ENCODE measurements around the gene PDE1C. TPM values are rescaled to one million over a fixed set of nuclear protein-coding genes. Genes with fewer than 3 reads are reported as not detected.

The PDE1C gene
- total and polyA plus RNA-seq, 2 donors (not counting 1 experiment from before 2014, with no cell fraction given): 0.52 TPM; not detected in 1

GRCh38 chr7:32116436-32116835 is 46.2 kb upstream of the PDE1C start:
- Histone ChIP-seq H3K36me3 (replicated peaks in 1 of 2; ENCODE audit: control extremely low read depth in 1 of 2, control insufficient read depth in 1 of 2, extremely low read depth in 1 of 2, insufficient read depth in 2 of 2, low read length in 1 of 2) (no peaks in the 10 kb centered on the region), H3K27ac (ENCODE audit: low read length in 2 of 2) (no peak overlapping the region), H2AFZ (ENCODE audit: insufficient read depth, low read depth, low read length, poor library complexity, severe bottlenecking) (no peak overlapping the region), H3K79me2 (ENCODE audit: control insufficient read depth, insufficient read depth, low read length) (no peaks in the 10 kb centered on the region), H3K4me1 (ENCODE audit: control insufficient read depth in 2 of 2, insufficient read depth in 2 of 2, low read length in 2 of 2) (no peaks in the 10 kb centered on the region), H3K27me3 (replicated peaks in 1 of 4; ENCODE audit: control extremely low read depth in 1 of 4, control insufficient read depth in 3 of 4, insufficient read depth in 4 of 4, low read length in 3 of 4) (peaks cover 0 to 4% (median 0%) of the 10 kb centered on the region in 4 experiments), H3K4me3 (ENCODE audit: control extremely low read depth in 1 of 5, extremely low read depth in 1 of 5, insufficient read depth in 1 of 5, low read depth in 2 of 5, low read length in 4 of 5) (no peak overlapping the region), H3K4me2 (replicated peaks; ENCODE audit: low read depth, low read length, poor library complexity, severe bottlenecking) (no peak overlapping the region), H3K9me3 (ENCODE audit: control extremely low read depth in 1 of 3, control insufficient read depth in 2 of 3, insufficient read depth in 1 of 3, low read length in 2 of 3) (peaks cover 0 to 11% (median 0%) of the 10 kb centered on the region in 3 donors), H3K9ac (ENCODE audit: low read length) (no peak overlapping the region), H4K20me1 (ENCODE audit: control insufficient read depth, insufficient read depth, low read length, poor library complexity, severe bottlenecking) (no peaks in the 10 kb centered on the region)
- DNase-seq (no peak), ATAC-seq (ENCODE audit: low read depth) (no peak)
- intact Hi-C loops (cut with micrococcal nuclease): no loop called here
- no peak overlapping the region for H3K4me3 Mint-ChIP-seq
- CTCF ChIA-PET: no interaction called here
- H3K27ac Mint-ChIP-seq: no peak overlapping the region
- no peaks in the 10 kb centered on the region for H3K27me3 Mint-ChIP-seq
- POLR2A ChIA-PET: no interaction called here
- peaks cover 2% of the 10 kb centered on the region for H3K9me3 Mint-ChIP-seq (ENCODE audit: insufficient read depth)
- no peak for TF ChIP-seq CTCF (IDR thresholded peaks at IDR 0.05)
- no peak for TF ChIP-seq EZH2 (IDR thresholded peaks at IDR 0.05; ENCODE audit: borderline replicate concordance, insufficient read depth, low read depth, low read length, poor library complexity, severe bottlenecking)
- no peaks in the 10 kb centered on the region for H3K4me1 Mint-ChIP-seq

- H3K4me2 ChIP-seq (replicated peaks; ENCODE audit: low read depth, low read length, poor library complexity, severe bottlenecking): no peak overlapping the region
- CTCF ChIA-PET: no interaction called here
These were observed 45.6 kb upstream of the PDE1C start for GRCh38 chr7:32115831-32116230.

More at GRCh38 chr7:32115831-32116230, 45.6 kb upstream of the PDE1C start:
- peaks cover 0 to 4% (median 0%) of the 10 kb centered on the region in 4 experiments for H3K27me3 ChIP-seq (replicated peaks in 1 of 4; ENCODE audit: control extremely low read depth in 1 of 4, control insufficient read depth in 3 of 4, insufficient read depth in 4 of 4, low read length in 3 of 4)
- no CpG with 5 or more reads among the region's 1 CpG for WGBS (ENCODE audit: insufficient coverage)
- no peak overlapping the region for H2AFZ ChIP-seq (ENCODE audit: insufficient read depth, low read depth, low read length, poor library complexity, severe bottlenecking)
- POLR2A ChIA-PET: no interaction called here
- intact Hi-C loops (cut with micrococcal nuclease): no loop called here
- no peak overlapping the region for H3K27ac Mint-ChIP-seq
- DNase-seq: no peak
- no peaks in the 10 kb centered on the region for H3K27me3 Mint-ChIP-seq
- H3K4me1 ChIP-seq (ENCODE audit: control insufficient read depth in 2 of 2, insufficient read depth in 2 of 2, low read length in 2 of 2): no peaks in the 10 kb centered on the region
- H4K20me1 ChIP-seq (ENCODE audit: control insufficient read depth, insufficient read depth, low read length, poor library complexity, severe bottlenecking): no peaks in the 10 kb centered on the region
- H3K9me3 Mint-ChIP-seq (ENCODE audit: insufficient read depth): peaks cover 2% of the 10 kb centered on the region
- TF ChIP-seq CTCF (IDR thresholded peaks at IDR 0.05) (no peak), EZH2 (IDR thresholded peaks at IDR 0.05; ENCODE audit: borderline replicate concordance, insufficient read depth, low read depth, low read length, poor library complexity, severe bottlenecking) (no peak)
- peaks cover 0 to 14% (median 0%) of the 10 kb centered on the region in 3 donors for H3K9me3 ChIP-seq (ENCODE audit: control extremely low read depth in 1 of 3, control insufficient read depth in 2 of 3, insufficient read depth in 1 of 3, low read length in 2 of 3)
- no peak for ATAC-seq (ENCODE audit: low read depth)
- H3K9ac ChIP-seq (ENCODE audit: low read length): no peak overlapping the region
- no peaks in the 10 kb centered on the region for H3K36me3 ChIP-seq (replicated peaks in 1 of 2; ENCODE audit: control extremely low read depth in 1 of 2, control insufficient read depth in 1 of 2, extremely low read depth in 1 of 2, insufficient read depth in 2 of 2, low read length in 1 of 2)
- no peak overlapping the region for H3K27ac ChIP-seq (ENCODE audit: low read length in 2 of 2)
- H3K4me3 Mint-ChIP-seq: no peak overlapping the region
- no peaks in the 10 kb centered on the region for H3K79me2 ChIP-seq (ENCODE audit: control insufficient read depth, insufficient read depth, low read length)
- H3K4me3 ChIP-seq (ENCODE audit: control extremely low read depth in 1 of 5, extremely low read depth in 1 of 5, insufficient read depth in 1 of 5, low read depth in 2 of 5, low read length in 4 of 5): no peak overlapping the region
- H3K4me1 Mint-ChIP-seq: no peaks in the 10 kb centered on the region
